SK-MEL-5 (cell line): ENCODE measurements around the gene BCAR1. TPM values are rescaled to one million over a fixed set of nuclear protein-coding genes. Genes with fewer than 3 reads are reported as not detected.
"Not testable (repeated sequence)": the region's sequence is repeated elsewhere in the genome, so short reads cannot be mapped to it uniquely, and the experiment has no call there.

Experiments used
- DNase-seq: peaks from one replicate; pipeline ENCODE4 v3.0.0-alpha.2; 2016; ENCODE audit warnings: low read depth, low spot score
- in situ Hi-C: cut with HindIII; loops from 2 replicates; pipeline ENCODE4 v1.10.0; 2016; ENCODE audit warnings: low sequenced_read_pairs, high pct_unique_total_duplicates, low pct_unique_long_range_greater_than_20kb
- polyA plus RNA-seq, 2 experiments: library from polyadenylated mRNA; depleted of rRNA; stranded (reverse); fragments of >200 nt; gene quantifications; 2 replicates each; pipeline ENCODE4 v1.2.3, GENCODE V29; 2015
- total RNA-seq: library from RNA; depleted of rRNA; stranded (reverse); fragments of >200 nt; shearing (Covaris generic); gene quantifications from 2 replicates; pipeline ENCODE4 v1.2.3, GENCODE V29; 2014; rRNA removed

Gene BCAR1, protein sequence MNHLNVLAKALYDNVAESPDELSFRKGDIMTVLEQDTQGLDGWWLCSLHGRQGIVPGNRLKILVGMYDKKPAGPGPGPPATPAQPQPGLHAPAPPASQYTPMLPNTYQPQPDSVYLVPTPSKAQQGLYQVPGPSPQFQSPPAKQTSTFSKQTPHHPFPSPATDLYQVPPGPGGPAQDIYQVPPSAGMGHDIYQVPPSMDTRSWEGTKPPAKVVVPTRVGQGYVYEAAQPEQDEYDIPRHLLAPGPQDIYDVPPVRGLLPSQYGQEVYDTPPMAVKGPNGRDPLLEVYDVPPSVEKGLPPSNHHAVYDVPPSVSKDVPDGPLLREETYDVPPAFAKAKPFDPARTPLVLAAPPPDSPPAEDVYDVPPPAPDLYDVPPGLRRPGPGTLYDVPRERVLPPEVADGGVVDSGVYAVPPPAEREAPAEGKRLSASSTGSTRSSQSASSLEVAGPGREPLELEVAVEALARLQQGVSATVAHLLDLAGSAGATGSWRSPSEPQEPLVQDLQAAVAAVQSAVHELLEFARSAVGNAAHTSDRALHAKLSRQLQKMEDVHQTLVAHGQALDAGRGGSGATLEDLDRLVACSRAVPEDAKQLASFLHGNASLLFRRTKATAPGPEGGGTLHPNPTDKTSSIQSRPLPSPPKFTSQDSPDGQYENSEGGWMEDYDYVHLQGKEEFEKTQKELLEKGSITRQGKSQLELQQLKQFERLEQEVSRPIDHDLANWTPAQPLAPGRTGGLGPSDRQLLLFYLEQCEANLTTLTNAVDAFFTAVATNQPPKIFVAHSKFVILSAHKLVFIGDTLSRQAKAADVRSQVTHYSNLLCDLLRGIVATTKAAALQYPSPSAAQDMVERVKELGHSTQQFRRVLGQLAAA
- total RNA-seq: 12.4 and 16.5 TPM in 2 replicates
- 39.3 and 41.3 TPM in 2 replicates for polyA plus RNA-seq (2015; cell fraction: cytosol; rRNA removed)
- 49.1 and 49.4 TPM in 2 replicates for polyA plus RNA-seq (2015; cell fraction: nucleus; rRNA removed)

DNA sequence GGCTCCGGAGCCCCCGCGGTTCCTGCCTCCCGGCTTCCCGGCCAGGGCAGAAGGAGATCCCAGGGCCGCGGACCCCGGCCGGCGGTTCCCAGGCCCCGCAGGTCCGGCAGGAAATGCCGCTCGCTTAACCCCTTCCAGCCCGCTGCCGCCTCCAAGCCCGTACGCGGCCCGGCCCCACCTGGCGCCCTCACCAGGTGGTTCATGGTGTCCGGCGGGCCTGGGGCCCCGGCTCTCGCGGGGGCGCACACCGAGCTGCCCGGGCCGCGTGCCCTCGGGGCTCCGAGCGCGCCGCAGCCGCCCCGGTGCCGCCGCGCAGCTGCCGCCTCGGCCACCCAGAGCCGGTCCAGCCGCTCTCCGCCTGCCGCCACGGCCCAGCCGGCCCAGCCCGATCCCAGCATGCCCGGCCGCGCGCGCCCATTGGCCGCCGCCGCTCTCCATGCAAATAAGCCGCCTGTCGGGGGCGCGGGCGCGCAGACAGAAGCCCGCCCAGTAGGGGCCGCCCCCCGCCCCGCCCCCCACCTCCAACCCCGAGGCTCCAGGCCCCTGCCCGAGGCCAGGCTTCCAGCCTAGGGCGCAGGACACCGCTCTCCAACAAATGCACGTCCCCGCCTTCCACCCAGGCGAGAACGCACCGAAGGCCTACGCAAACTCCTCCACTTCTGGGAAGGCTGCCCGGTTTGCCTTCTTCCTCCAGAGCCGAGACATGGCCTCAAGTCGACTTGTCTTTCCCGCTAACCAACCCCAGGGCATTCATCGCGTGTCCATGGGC, at the start of gene BCAR1:
TSS of gene BCAR1 (minus strand) at position 345 of the 769 bp plus-strand sequence. CDS start at position 203, 142 bp downstream.
- in situ Hi-C loops: no loop called here
- peak; percentile 66 for DNase-seq

DNA sequence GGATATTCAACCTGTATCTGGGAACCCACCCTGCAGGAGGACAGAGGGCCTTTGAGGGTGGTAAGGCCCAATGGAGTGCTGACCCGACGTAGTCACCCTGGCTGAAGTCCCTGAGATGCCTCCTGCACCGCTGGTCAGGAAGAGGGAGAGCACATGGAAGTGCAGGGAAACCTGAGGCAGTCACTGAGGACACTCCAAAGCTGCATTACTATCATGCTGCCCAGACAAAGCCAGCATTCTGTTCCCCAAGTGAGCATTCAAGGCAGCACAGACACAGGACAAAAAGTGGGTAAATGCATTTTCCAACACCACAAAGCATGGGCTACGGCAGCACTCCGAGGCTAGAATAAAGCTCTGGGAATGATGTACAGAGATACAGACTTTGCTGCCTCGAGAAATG, 46.8 kb upstream of the BCAR1 start:
- no peak for DNase-seq
- in situ Hi-C loops: no loop called here

DNA sequence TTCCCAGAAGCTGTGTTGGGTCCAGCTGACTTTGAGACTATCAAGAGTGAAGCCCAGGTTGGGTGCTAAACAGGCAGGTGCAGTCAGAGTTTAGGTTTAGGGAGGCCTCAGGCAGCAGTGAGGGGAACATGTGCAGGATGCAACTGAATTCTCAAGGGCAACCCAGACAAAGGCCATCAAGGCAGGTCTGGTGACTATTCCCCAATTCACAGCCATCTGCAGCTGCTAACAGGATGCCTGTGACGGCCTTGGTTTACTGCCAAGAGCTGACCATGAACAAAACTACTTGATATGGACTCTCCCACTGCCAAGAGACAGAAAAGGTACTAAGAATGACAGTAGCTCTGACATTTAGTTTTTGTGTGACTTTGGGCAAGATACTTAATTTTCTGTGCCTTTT, 45.2 kb upstream of the BCAR1 start:
- in situ Hi-C loops: no loop called here
- no peak for DNase-seq

DNA sequence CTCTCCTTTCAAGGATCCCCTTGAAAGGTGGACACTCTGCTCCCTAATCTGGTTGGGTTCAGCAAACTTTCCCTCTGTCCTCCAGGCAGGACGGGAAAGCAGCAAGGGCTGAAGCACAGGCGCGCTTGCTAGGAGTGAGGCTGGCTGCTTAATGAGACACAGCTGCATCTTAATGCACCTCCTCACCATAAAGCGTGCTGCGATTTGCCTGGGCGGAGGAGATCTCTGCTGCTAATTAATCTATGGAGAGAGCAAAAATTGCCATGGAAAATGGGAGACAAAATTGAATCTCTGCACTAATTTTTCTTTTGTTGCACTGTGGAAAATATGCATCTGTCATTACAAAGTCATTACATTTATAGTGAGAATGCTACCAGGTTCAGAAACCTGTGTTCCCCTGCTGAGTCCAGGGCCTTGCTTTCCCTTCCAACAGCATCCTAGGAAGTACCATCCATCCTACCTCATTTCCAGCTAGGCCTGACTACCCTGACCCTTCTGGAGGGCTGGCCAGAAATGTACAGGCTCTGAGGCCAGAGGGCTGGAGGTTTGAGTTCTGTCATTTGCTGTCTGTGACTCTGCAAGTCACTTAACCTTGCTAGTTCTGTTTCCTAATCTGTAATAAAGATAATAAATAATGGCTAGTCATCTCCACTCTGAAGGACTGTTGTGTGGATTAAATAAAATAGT, 43.5 kb upstream of the BCAR1 start:
- in situ Hi-C loops: no loop called here
- DNase-seq: no peak

DNA sequence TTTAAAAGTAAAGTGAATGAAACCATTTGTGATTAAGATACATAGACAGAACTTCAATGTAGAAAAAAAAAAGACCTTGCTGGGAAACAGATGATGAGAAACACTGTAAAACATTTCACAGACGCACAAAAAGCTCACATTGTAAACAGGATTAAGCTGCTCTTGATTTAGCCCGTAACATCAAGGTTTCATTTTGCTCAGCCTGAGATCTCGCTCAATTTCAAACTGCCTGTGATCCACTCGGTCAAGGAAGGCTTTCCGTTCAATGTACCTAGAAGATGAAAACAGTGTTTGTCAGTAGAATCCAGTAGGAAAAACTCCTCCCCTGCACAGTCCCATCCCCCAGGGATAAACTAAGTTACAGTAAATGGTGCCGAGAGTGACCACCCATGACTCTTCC, 42.3 kb upstream of the BCAR1 start:
- in situ Hi-C loops: no loop called here
- DNase-seq: no peak

DNA sequence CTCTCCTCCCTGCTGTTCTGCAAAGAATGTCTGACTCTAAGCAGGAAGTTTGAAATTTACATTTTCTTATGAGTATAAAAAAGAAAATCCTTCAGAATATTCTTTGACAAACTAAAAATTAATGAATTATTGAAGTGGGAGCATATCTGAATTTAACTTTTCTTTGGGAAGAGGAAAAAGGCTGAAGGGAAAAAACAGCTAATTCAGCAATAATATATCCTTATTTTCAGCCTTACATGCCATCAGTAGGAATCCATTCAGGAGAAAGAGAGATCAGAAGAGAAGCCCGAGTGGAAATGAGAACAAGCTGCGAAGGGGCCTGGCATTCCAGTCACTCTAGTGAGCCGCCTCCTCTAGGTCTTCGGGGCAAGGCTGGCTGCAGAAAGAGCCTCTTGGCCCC, 41.7 kb upstream of the BCAR1 start:
- DNase-seq: no peak

DNA sequence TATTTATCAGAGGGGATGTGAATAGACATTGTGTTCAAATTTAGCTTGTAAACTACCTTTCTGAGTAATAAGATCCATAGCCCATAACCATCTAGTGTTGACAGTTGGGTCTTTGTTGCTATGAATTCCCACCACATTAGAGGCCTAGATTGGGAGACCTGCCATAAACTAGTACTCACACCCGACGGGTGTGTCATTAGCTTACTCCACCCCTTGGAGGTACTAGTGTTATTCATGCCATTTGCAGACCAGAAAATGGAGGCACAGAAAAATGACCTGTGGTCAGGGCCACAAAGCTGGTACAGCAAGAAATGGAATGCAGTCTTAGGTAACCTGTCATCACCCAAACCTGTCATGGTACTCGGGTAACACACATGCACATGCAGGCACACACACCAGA, 41.3 kb upstream of the BCAR1 start:
- no peak for DNase-seq
- in situ Hi-C loops: no loop called here

More for the DNA sequence above, 41.7 kb upstream of the BCAR1 start:
- in situ Hi-C loops: no loop called here

DNA sequence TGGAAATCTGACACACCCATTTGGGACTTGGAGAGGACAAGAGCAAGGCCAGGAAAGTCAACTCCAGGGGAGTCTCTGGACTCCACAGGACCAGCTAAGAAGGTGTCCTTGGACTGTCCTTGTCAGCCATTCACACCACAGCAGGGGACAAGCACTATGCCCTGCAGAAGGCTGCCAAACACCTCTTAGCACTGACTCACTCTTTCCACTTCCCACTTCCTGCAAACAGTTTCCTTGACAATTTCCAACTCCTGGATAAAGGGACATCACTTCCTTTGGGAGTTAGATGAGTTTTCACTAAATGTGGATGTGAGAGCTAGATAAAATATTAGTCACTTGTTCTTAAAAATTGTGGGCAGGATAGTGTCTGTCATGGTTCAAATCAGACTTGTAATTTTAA, 37.8 kb upstream of the BCAR1 start:
- DNase-seq: no peak
- in situ Hi-C loops: no loop called here

DNA sequence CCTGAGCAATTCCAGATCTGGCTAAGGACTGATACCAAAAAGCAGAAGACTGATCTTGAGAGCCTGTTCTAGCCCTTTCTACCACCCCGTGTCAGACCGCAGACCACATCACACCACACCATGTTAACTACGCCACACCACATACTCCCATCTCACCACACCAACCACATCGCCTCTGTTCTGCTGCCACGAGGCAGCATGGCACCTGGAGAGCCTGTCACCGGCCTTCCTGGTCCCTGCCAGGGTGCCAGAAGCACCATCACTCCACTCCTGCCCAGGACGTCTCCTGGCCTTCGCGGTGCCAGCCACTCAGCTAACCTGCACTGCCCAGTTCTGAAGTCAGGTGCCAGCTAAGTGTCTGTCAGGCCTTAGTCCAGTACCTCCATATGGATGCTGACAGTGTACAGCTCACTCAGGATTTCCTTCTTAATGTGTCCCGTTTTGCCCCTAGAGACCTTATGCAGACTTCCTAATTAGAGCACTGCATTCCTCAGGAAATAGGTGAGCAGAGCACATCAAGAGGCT, 37.2 kb upstream of the BCAR1 start:
- no peak for DNase-seq
- in situ Hi-C loops: no loop called here

DNA sequence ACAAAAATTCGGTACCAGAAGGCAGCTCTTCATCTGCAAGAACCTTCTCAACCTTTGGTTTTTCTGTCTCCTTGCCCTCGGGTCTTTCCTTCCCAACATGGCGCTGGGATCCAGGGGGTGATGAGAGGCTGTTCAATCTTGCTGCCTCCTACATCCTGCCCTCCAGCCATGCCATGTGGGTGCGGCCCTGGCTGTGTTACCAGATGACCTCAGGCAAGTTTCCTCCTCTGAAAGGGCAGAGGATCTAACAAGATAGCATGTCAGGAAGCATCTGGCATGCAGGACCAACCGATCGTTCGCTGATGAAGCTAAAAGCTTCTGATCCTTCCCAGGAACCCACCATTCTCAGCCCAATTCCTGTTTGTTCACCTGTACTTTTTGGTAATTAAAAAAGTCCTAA, 36.8 kb upstream of the BCAR1 start:
- no peak for DNase-seq

DNA sequence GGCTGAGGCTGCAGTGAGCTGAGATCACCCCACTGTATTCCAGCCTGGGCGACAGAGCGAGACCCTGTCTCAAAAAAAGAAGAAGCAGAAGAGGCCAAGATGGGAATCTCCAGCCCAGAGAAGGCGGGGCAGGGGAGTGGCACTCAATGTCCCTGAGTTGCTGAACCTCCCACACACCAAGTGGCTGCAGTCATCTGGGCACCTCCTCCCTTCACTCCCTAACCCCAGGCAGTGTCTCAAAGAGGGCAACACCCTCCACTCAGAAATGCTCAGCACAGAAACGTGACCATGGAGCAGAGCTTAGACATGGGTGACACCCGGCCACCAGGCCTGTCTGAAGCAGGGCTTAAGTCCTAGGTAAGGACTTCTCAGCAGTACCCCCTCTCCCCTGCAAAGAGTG, 36.3 kb upstream of the BCAR1 start:
- DNase-seq: no peak

More for the DNA sequence above, 36.8 kb upstream of the BCAR1 start:
- in situ Hi-C loops: no loop called here

DNA sequence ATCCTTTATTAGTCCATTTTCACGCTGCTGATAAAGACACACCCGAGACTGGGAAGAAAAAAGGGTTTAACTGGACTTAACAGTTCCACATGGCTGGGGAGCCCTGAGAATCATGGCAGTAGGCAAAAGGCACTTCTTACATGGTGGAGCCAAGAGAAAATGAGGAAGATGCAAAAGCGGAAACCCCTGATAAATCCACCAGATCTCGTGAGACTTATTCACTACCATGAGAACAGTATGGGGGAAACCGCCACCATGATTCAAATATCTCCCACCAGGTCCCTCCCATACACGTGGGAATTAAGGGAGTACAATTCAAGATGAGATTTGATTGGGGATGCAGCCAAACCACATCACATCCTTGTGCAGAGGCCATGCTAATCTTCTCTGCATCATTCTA, 35.0 kb upstream of the BCAR1 start:
- in situ Hi-C loops: no loop called here
- no peak for DNase-seq

More for the DNA sequence above, 36.3 kb upstream of the BCAR1 start:
- in situ Hi-C loops: no loop called here

DNA sequence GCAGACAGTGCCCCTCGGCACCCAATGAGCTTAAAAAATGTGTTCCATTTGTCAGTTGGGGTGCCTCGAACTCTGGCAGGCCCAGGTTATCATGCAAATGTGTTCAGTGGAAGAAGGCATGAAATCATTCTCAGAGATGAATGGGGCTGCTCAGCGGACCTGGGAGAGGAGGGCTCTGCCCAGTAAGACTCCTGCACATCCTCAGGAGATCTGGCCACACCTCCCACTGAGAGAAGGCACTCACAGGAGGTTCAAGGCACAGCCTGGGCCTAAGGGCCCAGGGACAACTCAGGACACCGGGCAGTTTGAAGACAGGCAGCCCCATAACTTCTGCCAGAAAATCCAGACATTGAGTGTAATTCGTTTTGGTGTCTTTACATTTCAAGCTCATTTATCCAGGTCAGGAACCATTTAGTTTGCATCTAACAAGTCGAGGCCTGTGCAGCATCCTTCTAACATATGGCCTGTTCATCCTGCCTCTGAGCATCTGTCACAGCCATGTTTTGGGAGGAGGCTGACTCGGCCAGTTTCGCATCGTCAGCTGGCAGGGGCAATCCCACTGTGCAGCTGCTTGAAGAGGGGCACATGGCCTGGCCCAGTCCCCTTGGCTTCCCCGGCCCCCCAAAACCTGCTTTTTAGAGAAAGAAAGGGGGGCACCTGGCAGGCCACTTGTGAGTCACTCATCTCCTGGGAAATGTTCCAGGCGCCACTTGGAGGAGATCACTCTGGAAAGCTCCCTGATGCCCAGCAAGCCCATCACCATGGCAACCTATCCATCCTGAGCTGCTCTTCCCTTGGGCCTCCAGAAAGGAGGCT, 31.2 kb upstream of the BCAR1 start:
- DNase-seq: no peak
- in situ Hi-C loops: no loop called here

DNA sequence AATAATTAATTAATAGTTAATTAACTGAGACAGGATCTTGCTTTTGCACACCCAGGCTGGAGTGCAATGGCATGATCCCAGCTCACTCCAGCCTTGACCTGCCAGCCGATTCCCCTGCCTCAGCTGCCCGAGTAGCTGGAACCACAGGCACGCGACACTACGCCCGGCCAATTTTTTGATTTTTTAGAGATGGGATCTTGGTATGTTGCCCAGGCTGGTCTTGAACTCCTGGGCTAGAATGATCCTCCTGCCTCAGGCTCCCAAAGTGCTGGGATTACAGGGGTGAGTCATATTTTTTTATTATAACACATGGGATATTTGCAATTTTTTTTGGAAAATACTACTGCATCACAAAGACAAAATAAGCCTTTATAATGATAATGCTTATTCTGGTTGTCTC, 30.4 kb upstream of the BCAR1 start:
- in situ Hi-C loops: no loop called here
- no peak for DNase-seq

DNA sequence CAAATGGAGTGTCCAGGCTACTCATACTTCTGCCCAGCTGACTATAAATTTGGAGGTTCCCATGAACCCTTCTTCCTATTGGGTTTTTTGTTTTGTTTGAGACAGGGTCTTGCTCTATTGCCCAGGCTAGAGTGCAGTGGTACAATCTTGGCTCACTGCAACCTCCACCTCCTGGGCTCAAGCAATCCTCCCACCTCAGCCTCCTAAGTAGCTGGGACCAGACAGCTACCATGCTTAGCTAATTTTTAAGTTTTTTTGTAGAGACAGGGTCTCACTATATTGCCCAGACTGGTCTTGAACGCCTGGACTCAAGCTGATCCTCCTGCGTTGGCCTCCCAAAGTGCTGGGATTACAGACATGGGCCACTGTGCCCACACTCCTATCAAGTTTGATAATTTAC, 29.6 kb upstream of the BCAR1 start:
- DNase-seq, in situ Hi-C loops: not testable (repeated sequence)

DNA sequence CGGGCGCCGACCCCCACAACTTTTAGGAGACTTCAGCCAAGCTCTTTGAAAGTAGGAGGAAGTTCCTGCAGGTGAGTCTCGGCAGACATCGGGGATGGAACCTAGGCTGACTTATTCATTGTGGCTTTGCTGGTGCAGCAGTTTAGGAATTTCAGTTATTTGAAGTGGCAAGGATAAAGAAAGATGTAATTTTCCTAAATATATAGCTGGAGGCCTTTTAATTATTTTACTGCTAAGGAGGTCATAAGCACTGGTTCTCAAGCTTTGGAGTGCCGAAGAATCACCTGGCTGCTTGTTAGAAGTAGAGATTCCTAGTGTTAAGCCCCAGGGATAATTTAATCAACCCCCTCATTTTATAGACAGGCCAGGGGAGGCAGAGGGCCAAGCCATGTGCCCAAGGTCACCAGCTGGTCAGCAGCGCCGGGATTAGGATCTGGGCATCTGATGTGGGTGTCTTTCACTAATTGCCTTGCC, 28.9 kb upstream of the BCAR1 start:
- in situ Hi-C loops: no loop called here
- no peak for DNase-seq
